Stimulated activated CD4-positive, alpha-beta T cell treated with anti-CD3 and anti-CD28 coated beads, Interleukin-4, amount 100 ng/mL, for 1 hour (primary cell): ENCODE results near the gene SLC35E2B.

Source experiments
- DNase-seq: peaks from one replicate; pipeline ENCODE4 v3.0.0-alpha.2; 2020

The SLC35E2B gene

DNA sequence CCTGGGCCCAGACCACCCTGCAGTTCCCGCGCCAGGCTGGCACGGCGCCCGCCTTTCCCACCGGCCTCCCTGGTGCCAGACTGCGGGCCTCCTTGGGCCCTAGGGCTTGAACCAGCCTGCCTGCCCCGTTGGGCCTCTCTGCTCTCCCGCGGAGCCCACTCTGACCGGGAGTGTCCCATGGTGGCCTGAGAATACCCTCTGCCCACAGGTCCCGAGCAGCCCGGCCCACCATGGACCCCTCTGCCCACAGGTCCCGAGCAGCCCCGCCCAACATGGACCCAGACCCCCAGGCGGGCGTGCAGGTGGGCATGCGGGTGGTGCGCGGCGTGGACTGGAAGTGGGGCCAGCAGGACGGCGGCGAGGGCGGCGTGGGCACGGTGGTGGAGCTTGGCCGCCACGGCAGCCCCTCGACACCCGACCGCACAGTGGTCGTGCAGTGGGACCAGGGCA is 69.4 kb downstream of the SLC35E2B start:
- no peak for DNase-seq

DNA sequence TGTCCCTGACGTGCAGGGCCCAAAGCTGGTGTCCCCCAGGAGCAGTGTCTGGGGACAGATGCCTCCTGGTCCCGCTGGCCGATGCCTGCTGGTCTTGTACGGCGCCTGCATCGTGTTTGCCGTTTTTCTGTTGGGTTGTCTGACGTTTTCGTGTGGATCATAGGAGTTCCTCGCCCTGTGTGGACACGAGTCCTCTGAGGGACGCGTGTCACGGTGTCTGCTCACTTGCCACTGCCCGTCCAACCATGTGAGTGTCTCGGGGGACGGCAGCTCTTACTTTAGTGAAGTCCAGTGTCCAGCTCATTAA is 69.9 kb downstream of the SLC35E2B start:
- no peak for DNase-seq

DNA sequence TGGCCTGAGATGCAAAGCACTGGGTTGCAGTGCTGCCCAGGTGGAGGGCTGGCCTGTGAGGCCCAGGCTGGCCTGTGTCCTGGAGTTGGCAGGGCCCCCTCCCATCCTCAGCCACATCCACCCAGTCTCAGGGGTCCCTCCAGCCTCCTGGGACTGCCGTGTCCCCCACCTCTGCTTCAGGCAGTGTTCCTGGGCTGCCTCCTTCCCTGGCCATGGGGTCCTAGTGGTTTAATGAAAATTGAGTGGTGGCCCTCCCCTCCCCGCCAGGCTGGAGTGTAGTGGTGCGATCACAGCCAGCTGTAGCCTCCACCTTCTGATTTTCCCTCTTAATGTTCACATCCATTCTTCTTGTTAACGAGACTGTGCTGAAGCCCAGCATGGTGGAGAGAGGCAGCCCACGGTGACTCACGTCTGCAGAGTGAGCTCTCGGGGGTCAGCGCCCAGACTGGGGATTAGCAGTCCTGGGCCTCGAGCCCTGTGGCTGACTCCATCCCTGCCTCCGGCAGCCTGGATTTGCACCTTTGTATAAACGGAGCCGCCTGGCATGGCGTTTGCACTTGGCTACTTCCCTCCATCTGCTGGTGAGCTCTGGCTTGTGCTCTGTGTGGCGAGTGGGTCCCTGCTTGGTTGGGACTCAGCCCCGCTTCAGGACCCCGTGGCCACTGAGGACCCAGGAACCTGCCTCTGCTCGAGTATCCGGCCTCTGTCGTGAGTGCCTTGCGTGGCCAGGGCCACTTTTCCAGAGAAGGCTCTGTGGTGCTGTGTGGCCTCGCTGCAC is 70.4 kb downstream of the SLC35E2B start:
- no peak for DNase-seq

GRCh38 chr1:1621173-1622009 is 71.2 kb downstream of the SLC35E2B start:
- no peak for DNase-seq

DNA sequence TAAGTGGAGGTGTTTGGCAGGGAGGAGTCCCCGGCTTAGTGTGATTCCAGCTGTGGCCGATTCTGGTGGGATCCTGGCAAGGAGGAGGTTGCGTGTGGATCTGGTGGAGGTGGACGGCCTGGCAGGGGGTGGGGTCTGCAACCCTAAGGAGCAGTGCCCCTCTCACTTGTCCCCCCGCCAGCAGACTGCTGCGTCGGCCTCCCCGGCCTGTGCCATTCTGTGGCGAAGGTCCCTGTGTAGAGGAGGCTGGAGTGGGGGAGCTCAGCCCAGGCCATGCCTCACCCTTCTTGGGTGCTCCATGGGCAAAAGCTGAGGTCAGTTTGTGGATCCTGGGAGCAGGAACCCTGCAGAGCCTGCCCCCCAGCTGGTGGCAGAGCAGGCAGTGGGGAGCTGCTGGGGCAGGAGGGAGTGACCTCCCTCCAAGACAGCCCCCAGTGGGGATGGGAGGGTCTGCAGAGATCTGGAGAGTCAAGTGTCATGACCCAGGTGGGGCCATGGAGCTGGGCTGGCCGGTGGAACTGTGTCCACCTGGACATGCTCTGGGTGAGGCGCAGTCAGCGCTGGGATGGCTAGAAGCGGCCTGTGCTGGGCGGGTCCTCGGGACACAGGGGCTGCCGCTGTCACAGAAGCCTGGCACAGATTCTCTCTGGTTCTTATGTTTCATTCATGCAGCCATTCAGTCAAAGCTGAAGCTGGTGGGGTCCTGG is 72.0 kb downstream of the SLC35E2B start:
- no peak for DNase-seq

- DNase-seq = no peak
These were observed 72.7 kb downstream of the SLC35E2B start for GRCh38 chr1:1619917-1620361.

DNA sequence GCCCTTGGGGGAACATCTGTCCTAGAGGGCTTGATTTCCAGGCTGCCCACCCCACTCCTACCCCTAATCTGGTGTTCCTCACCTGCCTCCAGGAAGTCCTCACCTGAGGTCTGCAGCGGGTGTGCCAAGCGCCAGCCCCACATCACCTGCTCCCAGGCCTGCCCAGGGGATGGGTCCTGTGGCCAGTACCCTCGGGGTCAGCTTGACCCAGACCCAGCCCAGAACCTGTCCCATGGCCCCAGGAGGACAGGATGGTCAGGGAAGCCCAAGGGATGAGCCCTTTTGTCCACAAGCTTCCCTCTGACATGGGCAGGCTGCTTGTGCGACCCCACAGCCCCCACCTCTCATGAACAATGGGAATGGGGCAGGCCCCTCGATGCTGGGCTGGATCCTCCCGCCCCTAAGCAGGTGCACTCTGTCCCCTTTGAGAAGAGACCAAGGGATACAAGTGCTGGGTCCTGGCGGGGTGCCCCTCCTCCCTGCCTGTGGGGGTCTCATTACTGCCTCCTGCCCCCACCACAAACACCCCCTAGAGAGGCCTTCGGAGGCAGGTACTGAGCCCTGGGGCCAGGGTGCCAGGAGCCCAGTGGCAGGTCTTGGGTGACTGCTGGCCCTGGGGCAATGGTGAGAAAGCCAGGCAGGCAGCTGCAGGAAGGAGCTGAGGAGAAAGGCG is 74.1 kb downstream of the SLC35E2B start:
- DNase-seq = no peak

GRCh38 chr1:1617925-1618324 is 74.7 kb downstream of the SLC35E2B start:
- DNase-seq = no peak

GRCh38 chr1:1617516-1617915 is 75.1 kb downstream of the SLC35E2B start:
- no peak for DNase-seq

DNA sequence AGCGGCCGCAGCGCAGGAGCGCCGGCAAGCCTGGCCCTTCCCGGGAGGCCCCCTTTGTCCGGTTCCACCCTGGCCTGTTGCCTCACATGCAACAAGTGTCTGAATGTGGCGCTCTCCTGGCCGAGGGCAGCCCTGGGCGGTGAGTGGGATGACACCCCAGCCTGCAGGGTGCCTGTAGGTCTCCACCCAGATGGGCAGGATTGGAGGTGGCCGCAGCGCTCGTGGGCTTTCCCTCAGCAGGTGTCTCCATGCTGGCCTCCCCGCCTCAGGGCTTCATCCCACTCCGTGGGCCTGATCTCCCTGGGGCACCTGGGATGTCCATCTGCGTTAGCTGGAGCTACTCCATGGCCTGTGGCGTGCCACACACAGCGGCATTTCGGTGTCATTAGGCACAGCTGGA is 75.8 kb downstream of the SLC35E2B start:
- DNase-seq = no peak

GRCh38 chr1:1616045-1616790 is 76.4 kb downstream of the SLC35E2B start:
- DNase-seq = peak; percentile 48

DNA sequence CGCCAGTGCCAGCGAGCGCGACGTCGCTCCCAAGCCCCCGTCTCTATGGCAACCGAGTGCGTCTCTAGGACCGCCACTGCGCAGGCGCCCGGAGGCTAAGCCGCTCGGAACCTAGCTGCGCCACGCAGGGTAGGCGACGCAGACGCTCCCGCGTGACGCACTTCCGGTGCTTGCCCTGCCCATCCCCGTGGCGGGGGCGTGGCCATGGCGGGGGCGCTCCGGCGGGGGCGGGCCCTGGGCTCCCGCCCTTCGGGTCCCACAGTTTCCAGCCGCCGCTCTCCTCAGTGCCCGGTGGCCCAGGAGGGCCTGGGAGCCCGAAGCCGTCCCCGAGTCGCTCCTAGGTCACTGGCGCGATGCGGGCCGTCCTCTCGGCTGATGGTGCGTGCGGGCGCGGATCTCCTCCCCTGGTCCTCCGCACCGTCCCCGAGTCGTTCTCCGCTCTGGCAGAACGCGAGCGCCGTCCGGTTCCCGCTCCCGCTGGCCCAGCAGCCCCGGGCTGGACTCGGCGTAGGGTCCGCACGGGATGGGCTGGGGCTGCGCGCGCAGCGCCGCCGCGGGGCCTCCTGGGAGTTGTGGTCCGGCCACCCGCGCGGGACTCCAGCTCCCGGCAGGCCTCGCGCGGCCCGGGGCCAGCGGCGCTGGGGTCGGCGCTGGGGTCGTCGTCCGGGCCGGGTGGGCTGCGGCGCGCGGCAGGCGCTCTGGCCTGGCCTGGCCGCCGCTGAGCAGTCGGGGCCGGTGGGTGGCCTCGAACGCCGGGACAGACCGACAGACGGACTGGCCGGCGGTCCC is 77.1 kb downstream of the SLC35E2B start, which contains the start of gene MIB2:
TSS of gene MIB2 (plus strand) at position 245 of the 789 bp plus-strand sequence. CDS start 7,953 bp downstream, outside the sequence.
- peak; percentile 96 for DNase-seq

- DNase-seq = no peak
These were observed 77.7 kb downstream of the SLC35E2B start for GRCh38 chr1:1614954-1615255.

- DNase-seq = peak; percentile 59
These were observed 78.2 kb downstream of the SLC35E2B start for GRCh38 chr1:1614204-1614953.

DNA sequence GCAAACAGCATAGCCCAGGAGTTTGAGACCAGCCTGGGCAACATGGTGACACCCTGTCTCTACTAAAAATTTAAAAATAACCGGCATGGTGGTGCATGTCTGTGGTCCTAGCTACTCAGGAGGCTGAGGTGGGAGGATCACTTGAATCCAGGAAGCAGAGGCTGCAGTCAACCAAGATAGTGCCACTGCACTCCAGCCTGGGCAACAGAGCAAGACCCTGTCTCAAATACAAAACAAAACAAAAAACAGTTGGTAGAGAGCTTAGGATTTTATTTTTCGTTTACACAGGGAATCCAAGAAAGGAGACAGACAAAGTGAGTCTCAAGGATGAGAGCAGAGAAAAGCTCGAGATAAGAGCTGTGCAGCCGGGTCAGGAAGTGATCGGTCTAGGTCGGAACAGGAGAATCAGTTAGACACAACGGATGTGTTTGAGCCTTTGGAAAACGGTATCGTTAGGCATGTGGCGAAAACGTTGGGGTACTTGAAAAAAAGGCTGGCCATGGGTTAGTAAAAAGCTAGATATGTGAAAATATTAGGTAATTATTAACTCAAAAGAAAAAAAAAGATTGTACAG is 79.0 kb downstream of the SLC35E2B start:
- DNase-seq = no peak

DNA sequence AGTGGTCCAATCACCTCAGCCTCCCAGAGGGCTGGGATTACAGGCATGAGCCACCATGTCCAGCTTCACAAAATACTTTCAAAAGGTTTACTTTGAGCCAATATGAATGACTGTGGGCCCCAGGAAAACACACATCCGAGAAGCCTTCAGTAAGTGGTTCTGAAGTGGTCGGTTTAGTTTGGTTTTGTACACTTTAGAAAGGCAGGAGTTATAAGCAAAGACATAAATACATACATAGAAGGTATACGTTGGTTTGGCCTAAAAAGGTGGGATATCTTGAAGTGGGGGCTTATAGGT is 80.5 kb downstream of the SLC35E2B start:
- no peak for DNase-seq

DNA sequence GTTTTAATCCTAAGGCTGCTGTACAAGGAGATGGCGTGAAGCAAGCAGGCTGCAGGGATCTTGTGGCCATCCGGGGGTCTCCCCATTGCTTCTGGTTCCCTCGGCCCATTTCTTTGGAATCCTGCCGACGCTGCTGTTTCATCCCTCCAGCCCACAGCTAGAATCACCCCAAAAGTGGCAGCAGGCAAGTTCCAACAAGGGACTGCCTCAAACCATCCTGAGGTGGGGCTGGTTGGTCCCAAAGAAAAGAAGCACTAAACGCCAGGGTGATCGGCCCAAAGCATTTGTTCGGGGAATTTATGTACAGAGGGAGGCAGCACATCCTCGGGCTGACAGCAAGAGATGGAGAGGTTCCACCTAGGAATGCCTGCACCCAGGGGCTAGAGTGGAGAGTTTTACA is 81.8 kb downstream of the SLC35E2B start:
- DNase-seq = no peak

DNA sequence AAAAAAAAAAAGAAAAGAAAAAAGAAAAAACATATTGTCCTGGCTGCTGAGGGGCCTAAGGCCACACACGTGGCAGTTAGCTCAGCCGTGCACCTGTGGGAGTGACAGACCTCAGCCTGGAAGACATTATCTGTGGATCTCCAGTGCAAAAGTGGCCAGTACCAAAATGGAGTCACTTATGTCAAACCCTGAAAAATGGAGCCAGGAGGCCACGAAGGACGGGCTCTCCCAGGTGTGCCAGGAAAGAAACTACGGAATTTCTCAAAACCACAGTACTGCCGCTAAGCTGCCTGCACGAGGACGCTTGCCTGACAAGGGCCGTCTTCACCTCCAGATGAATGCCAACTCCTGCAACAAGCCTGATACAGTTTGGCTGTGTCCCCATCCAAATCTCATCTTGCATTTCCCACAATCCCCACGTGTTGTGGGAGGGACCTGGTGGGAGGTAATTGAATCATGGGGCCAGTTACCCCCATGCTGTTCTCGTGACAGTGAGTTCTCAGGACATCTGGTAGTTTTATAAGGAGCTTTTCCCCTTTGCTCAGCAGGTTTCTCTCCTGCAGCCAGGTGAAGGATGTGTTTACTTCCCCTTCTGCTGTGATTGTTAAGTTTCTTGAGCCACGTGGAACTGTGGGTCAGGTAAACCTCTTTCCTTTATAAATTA is 82.6 kb downstream of the SLC35E2B start:
- DNase-seq = no peak
